ENCODE results near the gene ZRANB3.

The ZRANB3 gene

GRCh38 chr2:135256531-135257260 lies 274.3 kb downstream of the ZRANB3 start:
- DNase-seq (ENCODE audit: low read depth): no peak
- no peak for TF ChIP-seq CTCF (conservative IDR thresholded peaks at IDR 0.05; ENCODE audit: low read depth, low read length)
- no peak overlapping the region for H3K4me3 ChIP-seq (ENCODE audit: low read length)

DNA sequence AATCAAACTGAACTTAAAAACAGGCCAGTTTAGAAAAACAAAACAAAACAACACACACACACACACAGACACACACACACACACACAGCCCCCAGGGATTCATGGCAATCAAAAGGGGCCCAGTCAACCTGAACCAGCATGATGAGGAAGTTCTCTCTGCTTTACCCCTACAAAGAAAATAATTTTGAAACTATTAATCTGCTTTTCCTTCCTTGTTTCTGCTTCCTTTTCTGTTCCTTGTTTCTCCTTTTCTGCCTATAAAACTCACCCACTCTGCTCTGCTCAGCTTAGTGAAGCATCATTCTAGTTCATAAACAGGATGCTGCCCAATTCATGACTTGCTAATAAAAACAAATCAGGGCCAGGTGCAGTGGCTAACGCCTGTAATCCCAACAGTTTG lies 275.8 kb downstream of the ZRANB3 start:
- no peak overlapping the region for H3K4me3 ChIP-seq (ENCODE audit: low read length)
- TF ChIP-seq CTCF (conservative IDR thresholded peaks at IDR 0.05; ENCODE audit: low read depth, low read length): no peak
- DNase-seq (ENCODE audit: low read depth): no peak

GRCh38 chr2:135252805-135253458 lies 278.1 kb downstream of the ZRANB3 start:
- no peak overlapping the region for H3K4me3 ChIP-seq (ENCODE audit: low read length)
- DNase-seq (ENCODE audit: low read depth): no peak
- no peak for TF ChIP-seq CTCF (conservative IDR thresholded peaks at IDR 0.05; ENCODE audit: low read depth, low read length)

DNA sequence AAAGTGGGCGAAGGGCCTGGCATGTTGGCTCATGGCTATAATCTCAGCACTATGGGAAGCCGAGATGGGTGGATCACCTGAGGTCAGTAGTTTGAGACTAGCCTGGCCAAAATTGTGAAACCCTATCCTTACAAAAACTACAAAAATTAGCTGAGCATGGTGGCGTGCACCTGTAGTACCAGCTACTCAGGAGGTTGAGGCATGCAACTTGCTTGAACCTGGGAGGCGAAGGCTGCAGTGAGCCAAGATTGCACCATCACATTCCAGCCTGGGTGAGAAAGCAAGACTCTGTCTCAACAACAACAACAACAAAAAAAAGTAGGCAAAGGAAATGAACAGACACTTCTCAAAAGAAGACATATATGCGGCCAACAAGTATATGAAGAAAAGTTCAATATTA lies 282.4 kb downstream of the ZRANB3 start:
- no peak overlapping the region for H3K4me3 ChIP-seq (ENCODE audit: low read length)
- DNase-seq (ENCODE audit: low read depth): no peak
- TF ChIP-seq CTCF (conservative IDR thresholded peaks at IDR 0.05; ENCODE audit: low read depth, low read length): no peak

GRCh38 chr2:135246711-135247270 lies 284.2 kb downstream of the ZRANB3 start:
- no peak overlapping the region for H3K4me3 ChIP-seq (ENCODE audit: low read length)
- peak; percentile 88 for DNase-seq (ENCODE audit: low read depth)
- TF ChIP-seq CTCF (conservative IDR thresholded peaks at IDR 0.05; ENCODE audit: low read depth, low read length): no peak

DNA sequence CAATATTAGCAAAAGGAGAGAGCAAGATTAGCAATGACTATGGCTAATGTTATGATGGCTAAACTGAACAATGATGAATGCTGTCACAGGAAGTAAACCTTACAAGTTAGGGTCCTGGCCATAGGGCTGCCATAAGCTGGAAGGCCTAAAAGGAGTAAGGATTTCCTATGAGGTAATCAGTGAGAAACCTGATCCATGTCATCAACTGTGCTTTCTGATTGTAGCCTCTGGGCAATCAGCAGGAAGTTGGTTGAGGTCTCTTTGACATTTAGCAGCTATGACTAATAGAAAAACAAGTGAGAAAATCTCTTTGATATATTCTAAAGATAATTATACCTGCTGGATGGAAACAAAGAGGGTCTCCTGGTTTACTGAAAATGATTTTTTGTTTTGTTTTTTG lies 285.9 kb downstream of the ZRANB3 start:
- peak; percentile 42 for DNase-seq (ENCODE audit: low read depth)
- no peak overlapping the region for H3K4me3 ChIP-seq (ENCODE audit: low read length)
- TF ChIP-seq CTCF (conservative IDR thresholded peaks at IDR 0.05; ENCODE audit: low read depth, low read length): no peak

GRCh38 chr2:135238651-135239050 lies 292.4 kb downstream of the ZRANB3 start:
- DNase-seq (ENCODE audit: low read depth): no peak
- no peak overlapping the region for H3K4me3 ChIP-seq (ENCODE audit: low read length)
- TF ChIP-seq CTCF (conservative IDR thresholded peaks at IDR 0.05; ENCODE audit: low read depth, low read length): no peak

Measured in retinal pigment epithelial cell (primary cell).